Stimulated activated CD8-positive, alpha-beta memory T cell treated with anti-CD3 and anti-CD28 coated beads, Interleukin-15, amount 100 ng/mL, for 48 hours (primary cell): ENCODE measurements around the gene DMP1.
"Not testable (repeated sequence)": the region's sequence is repeated elsewhere in the genome, so short reads cannot be mapped to it uniquely, and the experiment has no call there.

Experiments used
- DNase-seq, 2 donors: peaks; one replicate each; pipeline ENCODE4 v3.0.0-alpha.2; 2020; ENCODE audit warnings: low read depth in 2 of 2

DMP1 gene

DNA sequence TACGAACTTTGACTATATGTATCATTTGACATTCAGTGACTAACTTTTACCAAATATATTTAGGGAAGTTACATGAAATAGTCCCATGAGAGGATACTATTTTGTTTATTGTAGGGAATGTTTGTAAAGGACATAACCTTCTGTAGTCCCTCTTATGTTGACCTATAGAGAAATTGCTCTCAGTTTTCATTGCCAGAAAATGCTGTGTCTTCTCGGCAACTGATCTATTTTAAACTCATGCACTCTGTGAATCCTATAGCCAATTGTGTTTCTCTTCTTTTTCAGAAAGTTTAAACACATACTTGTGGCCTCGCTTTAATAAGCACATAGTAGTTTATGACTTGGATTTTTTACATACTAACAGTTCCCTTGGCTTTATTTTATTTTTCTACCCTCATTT, 38.2 kb downstream of the DMP1 start:
- no peak for DNase-seq

DNA sequence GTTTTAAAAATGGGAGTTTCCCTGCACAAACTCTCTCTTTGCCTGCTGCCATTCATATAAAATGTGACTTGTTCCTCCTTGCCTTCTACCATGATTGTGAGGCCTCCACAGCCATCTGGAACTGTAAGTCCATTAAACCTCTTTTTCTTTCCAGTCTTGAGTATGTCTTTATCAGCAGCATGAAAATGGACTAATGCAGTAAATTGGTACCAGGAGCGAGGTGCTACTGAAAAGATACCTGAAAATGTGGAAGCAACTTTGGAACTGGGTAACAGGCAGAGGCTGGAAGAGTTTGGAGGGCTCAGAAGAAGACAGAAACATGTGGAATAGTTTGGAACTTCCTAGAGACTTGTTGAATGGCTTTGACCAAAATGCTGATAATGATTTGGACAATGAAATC, 40.9 kb downstream of the DMP1 start:
- DNase-seq, result not testable (repeated sequence)

DNA sequence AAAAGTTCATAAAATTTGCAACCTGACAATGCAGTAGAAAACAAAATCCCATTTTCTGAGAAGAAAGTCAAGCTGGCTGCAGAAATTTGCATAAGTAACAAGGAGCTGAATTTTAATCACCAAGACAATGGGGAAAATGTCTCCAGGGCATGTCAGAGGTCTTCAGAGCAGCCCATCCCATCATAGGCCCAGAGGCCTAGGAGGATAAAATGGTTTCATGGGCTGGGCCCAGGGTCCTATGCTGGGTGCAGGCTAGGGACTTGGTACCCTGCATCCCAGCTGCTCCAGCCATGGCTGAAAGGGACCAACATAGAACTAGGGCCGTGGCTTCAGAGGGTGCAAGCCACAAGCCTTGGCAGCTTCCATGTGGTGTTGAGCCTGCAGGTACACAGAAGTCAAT, 42.0 kb downstream of the DMP1 start:
- not testable (repeated sequence) for DNase-seq

DNA sequence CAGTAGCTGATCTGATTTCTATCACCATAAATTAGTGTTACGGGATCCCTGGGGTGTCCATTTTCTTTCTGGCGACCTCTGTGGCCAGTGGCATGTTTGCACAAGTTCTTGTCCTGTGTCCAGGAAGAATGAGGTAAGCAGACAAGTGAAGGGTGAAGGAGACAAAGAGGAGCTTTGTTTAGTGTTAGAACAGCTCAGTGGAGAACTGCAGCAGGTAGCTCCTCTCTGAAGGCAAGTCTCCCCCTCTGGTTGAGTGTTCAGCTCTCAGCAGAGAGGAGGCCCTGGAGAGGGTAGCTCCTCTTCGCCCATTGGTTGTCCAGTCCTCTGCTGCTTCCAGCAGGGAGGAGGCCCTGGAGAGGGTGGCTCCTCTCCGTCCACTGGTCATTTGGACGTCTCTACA, 47.2 kb downstream of the DMP1 start:
- DNase-seq, result no peak

DNA sequence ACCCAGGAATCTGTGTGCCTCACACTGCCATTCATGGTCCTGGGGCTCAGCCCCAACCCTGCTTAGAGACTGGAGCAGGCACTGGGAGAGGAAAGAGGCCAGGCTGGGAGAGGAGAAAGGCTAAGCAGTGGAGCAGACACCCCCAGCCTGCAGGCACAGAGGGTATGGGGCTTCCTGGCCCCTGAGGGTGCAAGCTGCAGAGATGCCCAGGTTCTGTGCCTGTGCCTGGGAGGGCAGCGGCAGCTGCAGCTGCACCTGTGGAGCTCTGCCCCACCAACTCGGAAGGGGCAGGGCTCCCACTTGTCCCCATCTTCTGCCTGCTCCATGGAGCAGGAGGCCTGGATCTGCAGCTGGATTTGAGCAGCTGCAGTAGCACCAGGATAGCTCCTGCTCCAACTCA, 47.9 kb downstream of the DMP1 start:
- DNase-seq, result no peak

DNA sequence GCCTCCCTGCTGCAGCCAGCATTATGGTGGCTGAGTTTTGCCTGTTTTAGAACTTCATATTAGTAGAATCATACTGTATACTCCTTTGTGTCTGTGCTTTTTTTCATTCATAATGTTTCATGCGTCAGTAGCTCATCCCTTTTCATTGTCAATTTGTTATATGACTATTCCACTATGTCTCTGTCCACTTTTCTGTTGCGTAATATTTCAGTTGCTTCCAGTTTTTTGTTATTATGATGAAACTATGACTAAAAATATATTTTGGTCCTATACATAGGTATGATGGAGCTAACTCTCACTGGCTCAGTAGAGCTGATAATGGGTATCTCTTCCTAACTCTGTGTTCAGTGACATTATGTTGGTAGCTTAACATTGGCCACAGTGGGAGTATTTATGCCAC, 48.3 kb downstream of the DMP1 start:
- no peak for DNase-seq

DNA sequence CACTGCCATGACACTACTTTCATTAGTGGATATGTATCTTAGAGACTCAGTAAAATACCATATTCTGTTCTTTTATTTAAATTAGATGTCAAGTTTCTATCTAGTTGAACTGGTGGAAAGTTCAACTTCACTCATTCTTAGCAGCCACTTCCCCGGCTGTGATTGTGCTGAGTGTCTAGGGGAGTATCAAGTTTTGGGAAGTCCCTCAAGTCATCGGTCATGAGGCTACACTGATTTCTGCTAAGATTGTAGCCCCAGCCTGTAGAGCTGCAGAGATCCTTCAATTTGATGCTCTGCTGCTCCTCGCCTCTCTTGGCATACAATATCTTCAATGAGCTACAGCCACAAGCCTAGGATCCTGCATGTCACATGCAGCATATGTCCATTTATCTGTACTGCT, 53.9 kb downstream of the DMP1 start:
- DNase-seq, result no peak

DNA sequence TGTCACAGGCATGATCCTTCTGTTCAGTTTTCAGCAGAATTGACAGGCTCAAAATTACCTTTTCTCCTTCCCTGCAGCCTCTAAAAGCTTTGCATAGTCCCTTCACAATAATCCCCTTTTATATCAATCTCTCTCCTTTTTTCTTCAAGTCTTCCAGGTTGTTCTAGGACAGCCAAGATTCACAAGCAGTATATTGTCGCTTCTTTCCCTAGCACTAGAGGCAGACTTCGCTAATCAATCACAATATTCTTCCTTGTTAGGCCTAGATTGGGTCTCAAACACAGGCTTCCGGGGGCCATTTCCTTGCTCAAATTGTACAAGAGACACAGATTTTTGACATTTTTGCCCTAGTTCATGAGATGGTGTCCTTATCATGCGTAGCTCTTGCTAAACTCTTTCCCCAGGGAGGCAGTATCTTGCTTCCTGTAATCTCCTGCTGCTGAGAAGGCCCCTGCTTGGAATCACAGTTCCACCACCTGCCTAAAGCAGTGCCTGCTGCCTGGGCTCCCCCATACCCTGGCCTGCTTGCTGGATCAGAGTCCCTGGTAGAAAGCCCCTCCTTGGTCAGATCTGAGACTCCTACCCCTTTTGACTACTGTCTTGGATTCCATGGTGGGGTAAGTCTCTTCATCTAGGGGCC, 57.3 kb downstream of the DMP1 start:
- DNase-seq, result no peak
